HG02884 (cell line): ENCODE measurements around the gene CYP19A1.

Experiments used
- ATAC-seq: cut with Tn5 transposase; IDR thresholded peaks from one replicate; pipeline ENCODE4 v1.9.1; 2021; ENCODE audit warnings: mild to moderate bottlenecking, moderate library complexity; ENCODE audit not compliant: unreplicated experiment

CYP19A1 gene

GRCh38 chr15:51338496-51338895, at the start of gene CYP19A1:
TSS of gene CYP19A1 (minus strand) at chr15:51338596. CDS start at chr15:51242912, 95,684 bp downstream.
- ATAC-seq, result no peak

- no peak for ATAC-seq
These were observed 49.3 kb upstream of the CYP19A1 start for GRCh38 chr15:51387699-51388041.

GRCh38 chr15:51386960-51387698, 48.7 kb upstream of the CYP19A1 start:
- no peak for ATAC-seq

- no peak for ATAC-seq
These were observed 48.1 kb upstream of the CYP19A1 start for GRCh38 chr15:51386486-51386885.

- no peak for ATAC-seq
These were observed 47.6 kb upstream of the CYP19A1 start for GRCh38 chr15:51386029-51386428.

GRCh38 chr15:51382787-51383186, 44.4 kb upstream of the CYP19A1 start:
- ATAC-seq, result no peak

- ATAC-seq, result peak; percentile 74
These were observed 42.8 kb upstream of the CYP19A1 start for GRCh38 chr15:51380999-51381806.

- ATAC-seq, result no peak
These were observed 41.0 kb upstream of the CYP19A1 start for GRCh38 chr15:51379390-51379789.

- no peak for ATAC-seq
These were observed 40.0 kb upstream of the CYP19A1 start for GRCh38 chr15:51378406-51378805.

GRCh38 chr15:51377038-51377786, 38.8 kb upstream of the CYP19A1 start:
- no peak for ATAC-seq

GRCh38 chr15:51375966-51376640, 37.7 kb upstream of the CYP19A1 start:
- no peak for ATAC-seq

GRCh38 chr15:51374131-51374530, 35.7 kb upstream of the CYP19A1 start:
- ATAC-seq, result no peak

GRCh38 chr15:51371266-51371665, 32.9 kb upstream of the CYP19A1 start:
- no peak for ATAC-seq

GRCh38 chr15:51369451-51369761, 31.0 kb upstream of the CYP19A1 start:
- ATAC-seq, result no peak

GRCh38 chr15:51368751-51369450, 30.5 kb upstream of the CYP19A1 start:
- no peak for ATAC-seq

- ATAC-seq, result no peak
These were observed 29.9 kb upstream of the CYP19A1 start for GRCh38 chr15:51368307-51368706.

- no peak for ATAC-seq
These were observed 29.1 kb upstream of the CYP19A1 start for GRCh38 chr15:51367322-51367976.

- no peak for ATAC-seq
These were observed 28.5 kb upstream of the CYP19A1 start for GRCh38 chr15:51366920-51367319.

- ATAC-seq, result no peak
These were observed 27.7 kb upstream of the CYP19A1 start for GRCh38 chr15:51366071-51366470.

- ATAC-seq, result no peak
These were observed 27.0 kb upstream of the CYP19A1 start for GRCh38 chr15:51365417-51365816.
